Measurements from ENCODE around the gene ADAM33. TPM values are rescaled to one million over a fixed set of nuclear protein-coding genes. Genes with fewer than 3 reads are reported as not detected.

Gene ADAM33
- total and polyA plus RNA-seq, 2 donors (not counting 1 experiment from before 2014, with no cell fraction given): not detected

DNA sequence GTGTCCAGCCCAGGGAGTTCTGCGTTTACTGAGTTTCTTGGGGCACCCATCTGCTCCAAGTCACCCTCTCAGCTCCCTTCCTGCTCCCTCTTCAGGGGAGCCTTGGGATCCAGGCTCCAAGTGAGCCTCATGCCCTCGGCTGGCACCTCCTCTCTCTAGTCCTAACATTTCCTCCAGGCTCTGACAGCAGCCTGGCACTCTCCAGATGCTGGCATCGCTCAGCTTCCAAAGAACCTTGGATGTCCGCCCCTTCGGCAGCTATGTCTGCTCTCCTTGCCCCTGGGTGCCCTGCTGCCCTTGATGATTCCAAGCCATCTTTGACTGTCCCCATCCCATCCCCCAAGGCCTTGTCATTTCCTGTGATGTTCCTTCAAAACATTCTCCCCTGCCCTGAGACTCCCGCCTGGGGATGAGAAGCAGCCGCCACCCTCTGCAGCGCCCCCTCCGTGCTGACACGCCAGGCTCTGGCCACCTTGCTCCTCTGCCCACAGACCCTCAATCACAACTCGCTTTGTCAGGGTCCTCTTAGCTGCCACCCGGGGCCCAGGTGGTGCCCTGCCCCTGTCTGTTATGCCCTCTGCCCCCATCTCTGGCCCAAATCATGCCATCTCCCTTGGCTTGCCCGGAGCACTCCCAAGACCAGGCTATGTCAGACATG, 12.0 kb downstream of the ADAM33 start:
- intact Hi-C loops (cut with micrococcal nuclease): no loop called here
- no peak for ATAC-seq (ENCODE audit: low read depth)
- Histone ChIP-seq H3K4me1 (ENCODE audit: control insufficient read depth in 2 of 2, insufficient read depth in 2 of 2, low read length in 2 of 2) (peaks cover 5 to 9% of the 10 kb centered on the region in 2 donors), H3K9me3 (ENCODE audit: control extremely low read depth in 1 of 3, control insufficient read depth in 2 of 3, insufficient read depth in 1 of 3, low read length in 2 of 3) (peaks cover 0 to 3% (median 0%) of the 10 kb centered on the region in 3 donors), H3K36me3 (replicated peaks in 1 of 2; ENCODE audit: control extremely low read depth in 1 of 2, control insufficient read depth in 1 of 2, extremely low read depth in 1 of 2, insufficient read depth in 2 of 2, low read length in 1 of 2) (no peaks in the 10 kb centered on the region), H4K20me1 (ENCODE audit: control insufficient read depth, insufficient read depth, low read length, poor library complexity, severe bottlenecking) (no peaks in the 10 kb centered on the region), H3K9ac (ENCODE audit: low read length) (no peak overlapping the region), H3K4me2 (replicated peaks; ENCODE audit: low read depth, low read length, poor library complexity, severe bottlenecking) (no peak overlapping the region), H2AFZ (ENCODE audit: insufficient read depth, low read depth, low read length, poor library complexity, severe bottlenecking) (no peak overlapping the region), H3K27ac (ENCODE audit: low read length in 2 of 2) (no peak overlapping the region), H3K4me3 (ENCODE audit: control extremely low read depth in 1 of 5, extremely low read depth in 1 of 5, insufficient read depth in 1 of 5, low read depth in 2 of 5, low read length in 4 of 5) (no peak overlapping the region), H3K79me2 (ENCODE audit: control insufficient read depth, insufficient read depth, low read length) (no peaks in the 10 kb centered on the region), H3K27me3 (replicated peaks in 1 of 4; ENCODE audit: control extremely low read depth in 1 of 4, control insufficient read depth in 3 of 4, insufficient read depth in 4 of 4, low read length in 3 of 4) (peaks cover 0 to 26% (median 8%) of the 10 kb centered on the region in 4 experiments)
- H3K27me3 Mint-ChIP-seq: peaks cover 38% of the 10 kb centered on the region
- ChIA-PET CTCF (no interaction called here), POLR2A (no interaction called here)
- WGBS (ENCODE audit: insufficient coverage): 86% methylated on average over 13 of the region's 13 CpGs
- H3K4me1 Mint-ChIP-seq: peaks cover 9% of the 10 kb centered on the region
- H3K9me3 Mint-ChIP-seq (ENCODE audit: insufficient read depth): no peaks in the 10 kb centered on the region
- H3K27ac Mint-ChIP-seq: no peak overlapping the region
- TF ChIP-seq, protein P1, sequence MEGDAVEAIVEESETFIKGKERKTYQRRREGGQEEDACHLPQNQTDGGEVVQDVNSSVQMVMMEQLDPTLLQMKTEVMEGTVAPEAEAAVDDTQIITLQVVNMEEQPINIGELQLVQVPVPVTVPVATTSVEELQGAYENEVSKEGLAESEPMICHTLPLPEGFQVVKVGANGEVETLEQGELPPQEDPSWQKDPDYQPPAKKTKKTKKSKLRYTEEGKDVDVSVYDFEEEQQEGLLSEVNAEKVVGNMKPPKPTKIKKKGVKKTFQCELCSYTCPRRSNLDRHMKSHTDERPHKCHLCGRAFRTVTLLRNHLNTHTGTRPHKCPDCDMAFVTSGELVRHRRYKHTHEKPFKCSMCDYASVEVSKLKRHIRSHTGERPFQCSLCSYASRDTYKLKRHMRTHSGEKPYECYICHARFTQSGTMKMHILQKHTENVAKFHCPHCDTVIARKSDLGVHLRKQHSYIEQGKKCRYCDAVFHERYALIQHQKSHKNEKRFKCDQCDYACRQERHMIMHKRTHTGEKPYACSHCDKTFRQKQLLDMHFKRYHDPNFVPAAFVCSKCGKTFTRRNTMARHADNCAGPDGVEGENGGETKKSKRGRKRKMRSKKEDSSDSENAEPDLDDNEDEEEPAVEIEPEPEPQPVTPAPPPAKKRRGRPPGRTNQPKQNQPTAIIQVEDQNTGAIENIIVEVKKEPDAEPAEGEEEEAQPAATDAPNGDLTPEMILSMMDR (IDR thresholded peaks at IDR 0.05): no peak
- no peak for TF ChIP-seq EZH2 (IDR thresholded peaks at IDR 0.05; ENCODE audit: borderline replicate concordance, insufficient read depth, low read depth, low read length, poor library complexity, severe bottlenecking)
- no peak overlapping the region for H3K4me3 Mint-ChIP-seq
- no peak for DNase-seq

GRCh38 chr20:3667434-3668037, 14.3 kb downstream of the ADAM33 start:
- CTCF ChIA-PET: no interaction called here

More at GRCh38 chr20:3667434-3668037, 14.3 kb downstream of the ADAM33 start:
- no peak overlapping the region for H2AFZ ChIP-seq (ENCODE audit: insufficient read depth, low read depth, low read length, poor library complexity, severe bottlenecking)
- 88% methylated on average over 5 of the region's 8 CpGs for WGBS (ENCODE audit: insufficient coverage)
- no peaks in the 10 kb centered on the region for H4K20me1 ChIP-seq (ENCODE audit: control insufficient read depth, insufficient read depth, low read length, poor library complexity, severe bottlenecking)
- no peak for ATAC-seq (ENCODE audit: low read depth)
- H3K79me2 ChIP-seq (ENCODE audit: control insufficient read depth, insufficient read depth, low read length): no peaks in the 10 kb centered on the region
- no peak overlapping the region for H3K9ac ChIP-seq (ENCODE audit: low read length)
- intact Hi-C loops (cut with micrococcal nuclease): no loop called here
- TF ChIP-seq, protein P1 (IDR thresholded peaks at IDR 0.05): no peak
- no peak for TF ChIP-seq EZH2 (IDR thresholded peaks at IDR 0.05; ENCODE audit: borderline replicate concordance, insufficient read depth, low read depth, low read length, poor library complexity, severe bottlenecking)
- no peak overlapping the region for H3K27ac ChIP-seq (ENCODE audit: low read length in 2 of 2)
- H3K4me1 ChIP-seq (ENCODE audit: control insufficient read depth in 2 of 2, insufficient read depth in 2 of 2, low read length in 2 of 2): peaks cover 2 to 5% of the 10 kb centered on the region in 2 donors
- no peaks in the 10 kb centered on the region for H3K36me3 ChIP-seq (replicated peaks in 1 of 2; ENCODE audit: control extremely low read depth in 1 of 2, control insufficient read depth in 1 of 2, extremely low read depth in 1 of 2, insufficient read depth in 2 of 2, low read length in 1 of 2)
- H3K4me2 ChIP-seq (replicated peaks; ENCODE audit: low read depth, low read length, poor library complexity, severe bottlenecking): no peak overlapping the region
- peaks cover 0 to 3% (median 0%) of the 10 kb centered on the region in 3 donors for H3K9me3 ChIP-seq (ENCODE audit: control extremely low read depth in 1 of 3, control insufficient read depth in 2 of 3, insufficient read depth in 1 of 3, low read length in 2 of 3)
- no peak overlapping the region for H3K27ac Mint-ChIP-seq
- no peak overlapping the region for H3K4me3 Mint-ChIP-seq
- no peaks in the 10 kb centered on the region for H3K9me3 Mint-ChIP-seq (ENCODE audit: insufficient read depth)
- peaks cover 35% of the 10 kb centered on the region for H3K27me3 Mint-ChIP-seq
- H3K4me1 Mint-ChIP-seq: peaks cover 7% of the 10 kb centered on the region
- H3K4me3 ChIP-seq (ENCODE audit: control extremely low read depth in 1 of 5, extremely low read depth in 1 of 5, insufficient read depth in 1 of 5, low read depth in 2 of 5, low read length in 4 of 5): no peak overlapping the region
- no peak for DNase-seq
- POLR2A ChIA-PET: no interaction called here
- peaks cover 0 to 21% (median 9%) of the 10 kb centered on the region in 4 experiments for H3K27me3 ChIP-seq (replicated peaks in 1 of 4; ENCODE audit: control extremely low read depth in 1 of 4, control insufficient read depth in 3 of 4, insufficient read depth in 4 of 4, low read length in 3 of 4)

All from B cell (primary cell).